Left hindlimb (tissue), 1 donor: ENCODE data around the gene ACVRL1.
A peak's percentile ranks its signal among the peaks of the same experiment; 100 is the strongest.
"Not testable (repeated sequence)": the region's sequence is repeated elsewhere in the genome, so short reads cannot be mapped to it uniquely, and the experiment has no call there.

Experiments used
- DNase-seq: peaks from one replicate; pipeline ENCODE4 v3.0.0-alpha.2; 2018

Gene ACVRL1

DNA sequence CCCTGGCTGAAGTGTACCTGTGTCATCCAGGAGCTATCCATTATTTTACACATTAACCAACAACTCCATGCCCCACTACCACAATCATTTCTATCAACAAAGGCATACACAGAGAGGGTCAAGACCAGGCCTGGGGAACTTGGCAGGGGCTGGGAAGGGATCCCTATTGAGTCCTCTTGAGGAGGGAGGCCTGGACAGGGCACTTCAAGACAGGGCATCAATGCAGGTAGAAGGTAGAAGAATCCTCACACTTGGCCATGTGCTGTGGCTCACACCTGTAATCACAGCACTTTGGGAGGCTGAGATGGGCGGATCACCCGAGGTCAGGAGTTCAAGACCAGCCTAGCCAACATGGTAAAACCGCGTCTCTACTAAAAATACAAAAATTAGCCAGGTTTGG, 32.8 kb upstream of the ACVRL1 start:
- DNase-seq, result no peak

- no peak for DNase-seq
These were observed 28.2 kb upstream of the ACVRL1 start for GRCh38 chr12:51879102-51879501.

GRCh38 chr12:51883295-51883694, 24.0 kb upstream of the ACVRL1 start:
- no peak for DNase-seq

- no peak for DNase-seq
These were observed 23.2 kb upstream of the ACVRL1 start for GRCh38 chr12:51883998-51884675.

DNA sequence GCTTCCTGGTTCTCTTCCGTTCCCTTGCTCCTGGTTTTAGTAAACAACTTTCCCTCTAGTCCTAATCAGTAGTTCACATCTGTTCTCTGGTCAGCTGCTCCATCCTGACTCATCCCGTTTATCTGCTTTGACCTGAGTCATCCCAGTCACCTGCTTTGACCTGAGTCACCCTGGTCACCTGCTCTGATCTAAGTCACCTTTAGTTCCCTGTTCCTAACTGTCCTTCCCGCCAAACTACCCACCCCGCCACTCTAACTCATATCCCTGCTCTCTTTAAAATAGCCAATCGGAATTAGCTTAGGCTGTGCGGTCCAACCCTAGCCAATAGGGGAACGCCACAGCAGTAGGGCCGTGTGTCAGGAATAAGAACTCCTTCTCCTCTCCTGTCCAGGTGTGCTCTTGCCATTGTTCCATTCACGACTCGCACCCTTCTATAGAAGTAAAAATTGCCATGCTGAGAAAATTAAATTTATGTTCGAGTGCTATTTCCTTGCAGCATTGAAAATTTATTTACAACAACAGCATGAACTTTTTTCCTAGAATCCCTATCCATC, 22.6 kb upstream of the ACVRL1 start:
- DNase-seq, result no peak

DNA sequence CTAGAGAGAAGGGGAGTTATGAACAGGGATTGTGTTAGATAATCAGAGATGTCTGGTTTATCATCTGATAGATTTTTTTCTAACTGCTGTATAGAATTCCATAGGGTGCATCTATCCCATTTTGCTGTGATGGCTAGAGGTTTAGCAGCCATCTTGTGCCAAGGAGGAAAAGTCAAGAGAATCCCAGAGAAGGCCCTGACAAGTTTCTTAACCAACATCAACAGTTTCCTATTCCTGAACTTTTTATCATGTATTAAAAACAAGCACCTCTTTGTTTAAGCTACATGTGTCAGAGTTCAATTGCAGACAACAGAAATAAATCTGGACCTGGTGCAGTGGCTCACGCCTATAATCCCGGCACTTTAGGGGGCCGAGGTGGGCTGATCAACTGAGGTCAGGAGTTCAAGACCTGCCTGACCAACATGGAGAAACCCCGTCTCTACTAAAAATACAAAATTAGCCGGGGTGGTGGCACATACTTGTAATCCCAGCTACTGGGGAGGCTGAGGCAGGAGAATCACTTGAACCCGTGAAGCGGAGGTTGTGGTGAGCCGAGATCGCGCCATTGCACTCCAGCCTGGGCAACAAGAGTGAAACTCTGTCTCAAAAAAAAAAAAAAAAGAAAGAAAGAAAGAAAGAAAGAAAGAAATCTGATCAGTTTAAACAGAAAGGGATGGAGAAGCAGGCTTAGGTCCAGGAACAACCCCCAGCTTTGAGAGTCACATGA, 21.8 kb upstream of the ACVRL1 start:
- not testable (repeated sequence) for DNase-seq

DNA sequence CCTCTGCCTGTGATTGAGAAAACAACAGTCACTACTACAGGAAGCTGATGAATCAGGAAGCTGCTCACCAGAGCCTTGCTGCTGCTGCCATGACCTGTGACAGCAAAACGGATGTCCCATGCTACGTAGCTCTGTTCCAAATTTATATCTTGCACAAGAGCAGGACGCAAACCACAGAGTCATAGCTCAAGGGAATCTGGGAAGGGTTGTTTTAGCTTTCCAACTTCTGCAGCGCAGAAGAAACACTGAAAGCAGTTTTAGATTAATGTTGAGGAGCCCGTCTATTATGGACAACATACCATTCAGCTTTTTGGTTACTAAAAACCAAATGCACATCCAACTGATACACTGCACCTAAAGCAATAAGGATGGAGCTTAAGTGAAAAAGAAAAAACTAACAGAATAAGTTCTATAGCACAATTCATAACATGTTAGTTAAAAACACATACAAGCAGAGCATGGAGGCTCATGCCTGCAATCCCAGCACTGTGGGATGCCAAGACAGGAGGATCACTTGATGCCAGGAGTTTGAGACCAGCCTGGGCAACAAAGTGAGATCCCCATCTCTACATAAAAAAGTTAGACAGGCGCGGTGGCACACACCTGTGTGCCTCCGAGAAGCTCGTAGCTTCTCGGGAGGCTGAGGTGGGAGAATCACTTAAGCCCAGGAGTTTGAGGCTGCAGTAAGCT, 21.1 kb upstream of the ACVRL1 start:
- DNase-seq, result peak; percentile 76

DNA sequence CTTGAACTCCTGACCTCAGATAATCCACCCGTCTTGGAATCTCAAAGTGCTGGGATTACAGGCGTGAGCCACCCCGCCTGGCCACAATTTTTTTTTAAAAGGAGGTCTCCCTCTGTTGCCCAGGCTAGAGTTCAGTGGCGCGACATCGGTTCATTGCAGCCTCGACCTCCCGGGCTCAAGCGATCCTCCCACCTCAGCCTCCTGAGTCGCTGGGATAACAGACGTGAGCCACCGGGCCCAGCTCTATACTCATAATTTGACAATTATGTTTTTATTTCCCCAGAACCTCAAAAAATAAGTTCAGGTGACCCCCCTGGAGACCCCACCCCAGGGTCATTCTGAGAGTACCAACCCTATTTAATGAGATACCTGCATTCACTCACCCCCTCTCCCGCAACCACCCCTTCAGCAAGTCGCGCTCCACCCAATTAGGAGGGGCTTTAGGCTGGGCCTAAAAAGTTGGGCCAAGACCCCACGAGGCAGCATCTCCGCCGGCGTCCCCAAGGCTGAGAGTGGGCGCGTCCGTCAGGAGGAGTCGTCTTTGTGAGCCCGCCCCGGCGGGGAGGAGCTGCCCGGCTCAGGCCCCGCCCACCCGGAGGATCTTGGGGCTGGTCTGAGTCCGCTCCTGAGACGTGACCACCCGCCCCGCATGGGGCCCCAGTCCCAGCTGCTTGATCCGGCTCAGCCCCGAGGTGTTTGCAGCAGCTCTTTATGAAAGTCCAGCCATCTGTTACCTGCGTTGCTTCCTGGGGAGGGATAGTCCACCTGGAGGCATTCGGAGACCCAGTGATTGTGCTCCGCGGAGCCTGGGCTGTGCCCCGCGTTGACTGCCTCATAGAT, 19.6 kb upstream of the ACVRL1 start, which contains the start of gene ANKRD33:
TSS of gene ANKRD33 (plus strand) at position 628 of the 840 bp plus-strand sequence. CDS start at position 712, 84 bp downstream.
- DNase-seq, result no peak

- DNase-seq, result no peak
These were observed 18.7 kb upstream of the ACVRL1 start for GRCh38 chr12:51888316-51889215.

GRCh38 chr12:51889216-51890132, 17.8 kb upstream of the ACVRL1 start:
- no peak for DNase-seq

- DNase-seq, result no peak
These were observed 17.2 kb upstream of the ACVRL1 start for GRCh38 chr12:51890133-51890464.

GRCh38 chr12:51890511-51891171, 16.7 kb upstream of the ACVRL1 start:
- DNase-seq, result no peak

- DNase-seq, result no peak
These were observed 15.5 kb upstream of the ACVRL1 start for GRCh38 chr12:51891843-51892242.

DNA sequence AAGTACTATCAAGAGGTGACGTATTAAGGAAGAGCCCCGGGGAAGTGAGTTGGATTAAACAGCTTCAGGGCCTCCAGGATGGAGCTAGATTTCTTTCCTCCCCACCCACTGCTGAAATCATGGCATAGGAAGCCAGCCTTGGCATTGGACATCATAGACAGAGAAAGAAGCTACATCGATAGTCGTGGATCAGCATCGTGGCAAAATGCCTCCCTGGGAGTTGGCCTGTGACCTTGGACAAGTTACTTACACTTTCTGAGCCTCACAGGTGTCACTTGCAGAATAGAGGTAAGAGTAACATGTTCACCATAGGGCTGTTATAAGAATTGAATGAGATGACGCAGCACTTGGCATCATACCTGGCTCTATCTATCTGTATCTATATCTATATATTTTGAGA, 13.5 kb upstream of the ACVRL1 start:
- no peak for DNase-seq

DNA sequence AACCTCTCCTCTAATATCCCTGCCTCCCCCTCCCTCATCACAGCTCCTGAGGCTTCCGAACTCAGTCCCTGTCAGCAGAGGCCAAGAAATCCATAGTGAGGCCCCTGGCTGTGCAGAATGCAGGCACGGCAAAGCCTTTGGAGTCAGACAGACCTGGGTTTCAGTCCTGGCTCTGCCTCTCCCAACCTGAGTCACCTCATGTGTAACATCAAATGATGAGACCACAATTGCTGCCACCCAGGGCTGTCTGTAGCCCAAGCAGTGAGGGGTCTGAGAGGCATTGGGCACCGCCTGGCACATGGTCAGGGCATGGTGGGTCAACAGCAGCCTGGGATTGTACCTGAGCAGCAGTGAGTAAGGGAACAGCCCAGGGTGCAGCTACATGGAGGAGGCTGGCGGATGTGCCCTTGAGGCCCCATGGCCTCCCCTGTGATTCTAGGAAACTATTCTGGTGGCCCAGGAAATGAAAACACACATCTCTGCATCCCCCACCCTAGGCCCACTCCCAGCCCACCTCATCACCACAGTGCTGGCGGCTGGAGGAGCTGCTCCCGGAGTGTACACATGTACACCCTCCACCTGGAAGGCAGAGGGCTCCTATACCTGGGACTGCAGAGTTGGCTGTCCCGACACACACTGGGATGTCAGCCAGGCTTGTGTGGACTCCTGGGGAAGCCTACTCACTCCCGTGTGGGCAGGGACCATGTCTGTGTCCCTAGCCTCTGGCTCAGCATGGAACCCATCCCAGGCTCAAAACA, 11.7 kb upstream of the ACVRL1 start:
- no peak for DNase-seq

DNA sequence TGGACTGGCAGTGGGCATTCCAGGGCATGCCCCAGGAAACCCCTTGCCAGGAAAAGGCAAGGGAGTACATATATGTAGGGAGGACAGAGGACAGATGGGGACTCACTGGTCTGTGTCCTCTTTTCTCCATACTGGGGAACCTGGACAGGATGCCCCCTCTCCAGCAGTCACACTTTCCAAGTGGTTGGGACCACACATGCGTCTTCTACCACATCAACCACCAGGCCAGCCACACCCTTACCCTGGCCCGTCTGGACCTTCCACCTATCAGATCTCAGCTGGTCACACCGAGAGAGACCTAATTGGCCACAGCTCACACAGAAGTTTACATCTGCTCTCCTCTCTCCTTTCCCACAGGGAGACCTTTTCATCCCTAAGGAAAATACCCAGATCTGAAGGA, 11.1 kb upstream of the ACVRL1 start:
- DNase-seq, result no peak

- DNase-seq, result no peak
These were observed 10.1 kb upstream of the ACVRL1 start for GRCh38 chr12:51897181-51897580.

DNA sequence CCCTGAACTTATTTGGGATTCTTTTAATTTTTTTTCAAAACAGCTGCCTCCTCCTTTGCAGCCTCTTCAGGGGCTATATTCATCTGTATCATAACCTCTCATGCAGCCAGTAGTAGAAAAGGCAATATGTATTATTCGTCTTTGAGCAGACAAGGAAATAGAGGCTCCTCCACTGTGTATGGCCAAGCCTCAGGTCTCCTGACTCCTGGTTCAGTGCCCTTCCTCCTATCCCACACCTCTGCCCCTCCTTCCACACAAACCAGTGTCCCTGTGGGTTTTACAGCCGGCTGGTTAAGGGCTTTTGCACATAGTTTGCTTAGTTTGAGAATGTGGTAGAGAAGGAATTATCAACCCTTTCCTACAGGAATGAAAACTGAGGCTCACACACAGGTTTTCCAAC, 8.8 kb upstream of the ACVRL1 start:
- DNase-seq, result no peak

GRCh38 chr12:51898937-51899336, 8.4 kb upstream of the ACVRL1 start:
- no peak for DNase-seq
